DND-41 (cell line): Measurements from ENCODE around the gene GGCT.
A peak's percentile ranks its signal among the peaks of the same experiment; 100 is the strongest.

Experiments used
- ATAC-seq: fragments of 200-7000 bp; cut with Tn5 transposase; 3 replicates; pipeline ENCODE4 v1.9.1; 2021; ENCODE audit warnings: low read depth; ENCODE audit not compliant: insufficient read depth
- DNase-seq: peaks from one replicate; pipeline ENCODE4 v3.0.0-alpha.2; 2020
- H2AFZ ChIP-seq: 2 replicates; pipeline ENCODE4 v1.6.0; 2012; ENCODE audit warnings: low read depth, low read length
- H3K27ac ChIP-seq: 2 replicates; pipeline ENCODE4 v1.5.1; 2012; ENCODE audit warnings: low read length, inconsistent platforms
- H3K27me3 ChIP-seq: fragments of 200-600 bp; sonication (generic); 2 replicates; pipeline ENCODE4 v1.6.0; 2012; ENCODE audit warnings: low read length, mild to moderate bottlenecking, inconsistent platforms; ENCODE audit not compliant: insufficient read depth, poor library complexity
- H3K36me3 ChIP-seq: 2 replicates; pipeline ENCODE4 v1.5.1; 2012; ENCODE audit warnings: low read length, inconsistent platforms; ENCODE audit not compliant: insufficient read depth
- H3K4me1 ChIP-seq: 2 replicates; pipeline ENCODE4 v1.5.1; 2012; ENCODE audit warnings: mild to moderate bottlenecking, low read length; ENCODE audit not compliant: insufficient read depth
- H3K4me2 ChIP-seq: 2 replicates; pipeline ENCODE4 v1.6.0; 2012; ENCODE audit warnings: mild to moderate bottlenecking, moderate library complexity, low read length, inconsistent platforms; ENCODE audit not compliant: insufficient read depth
- H3K4me3 ChIP-seq, 2 experiments: fragments of 200-600 bp in 1 of 2; shearing (Covaris generic) in 1 of 2; 2 replicates each; pipeline ENCODE4 v1.5.1; 2012 to 2016; ENCODE audit warnings: inconsistent platforms in 2 of 2, low read length in 2 of 2, mild to moderate bottlenecking in 2 of 2, low read depth in 1 of 2, moderate library complexity in 1 of 2
- H3K79me2 ChIP-seq: 2 replicates; pipeline ENCODE4 v1.6.0; 2012; ENCODE audit warnings: low read length, inconsistent platforms; ENCODE audit not compliant: insufficient read depth
- H3K9ac ChIP-seq: 2 replicates; pipeline ENCODE4 v1.6.0; 2012; ENCODE audit warnings: low read depth, mild to moderate bottlenecking, inconsistent platforms, low read length, moderate library complexity
- H3K9me3 ChIP-seq: 2 replicates; pipeline ENCODE4 v1.5.1; 2012; ENCODE audit warnings: low read length, moderate library complexity, mild to moderate bottlenecking, inconsistent platforms; ENCODE audit not compliant: insufficient read depth, severe bottlenecking
- H4K20me1 ChIP-seq: 2 replicates; pipeline ENCODE4 v1.6.0; 2012; ENCODE audit warnings: low read length; ENCODE audit not compliant: insufficient read depth
- EZH2 ChIP-seq: IDR thresholded peaks from 3 replicates; pipeline ENCODE4 v1.6.1; 2012; ENCODE audit warnings: borderline replicate concordance, low read depth, mild to moderate bottlenecking, moderate library complexity, low read length, inconsistent platforms; ENCODE audit not compliant: severe bottlenecking
- TF ChIP-seq, protein P1 (sequence below): IDR thresholded peaks from 2 replicates; pipeline ENCODE4 v1.5.1; 2012; ENCODE audit warnings: borderline replicate concordance, low read length, moderate library complexity, mild to moderate bottlenecking; ENCODE audit not compliant: poor library complexity, severe bottlenecking; ENCODE audit errors: extremely low read depth

GGCT gene

GRCh38 chr7:30476459-30477145 is 28.0 kb downstream of the GGCT start:
- TF ChIP-seq EZH2, result no peak
- TF ChIP-seq, protein P1, sequence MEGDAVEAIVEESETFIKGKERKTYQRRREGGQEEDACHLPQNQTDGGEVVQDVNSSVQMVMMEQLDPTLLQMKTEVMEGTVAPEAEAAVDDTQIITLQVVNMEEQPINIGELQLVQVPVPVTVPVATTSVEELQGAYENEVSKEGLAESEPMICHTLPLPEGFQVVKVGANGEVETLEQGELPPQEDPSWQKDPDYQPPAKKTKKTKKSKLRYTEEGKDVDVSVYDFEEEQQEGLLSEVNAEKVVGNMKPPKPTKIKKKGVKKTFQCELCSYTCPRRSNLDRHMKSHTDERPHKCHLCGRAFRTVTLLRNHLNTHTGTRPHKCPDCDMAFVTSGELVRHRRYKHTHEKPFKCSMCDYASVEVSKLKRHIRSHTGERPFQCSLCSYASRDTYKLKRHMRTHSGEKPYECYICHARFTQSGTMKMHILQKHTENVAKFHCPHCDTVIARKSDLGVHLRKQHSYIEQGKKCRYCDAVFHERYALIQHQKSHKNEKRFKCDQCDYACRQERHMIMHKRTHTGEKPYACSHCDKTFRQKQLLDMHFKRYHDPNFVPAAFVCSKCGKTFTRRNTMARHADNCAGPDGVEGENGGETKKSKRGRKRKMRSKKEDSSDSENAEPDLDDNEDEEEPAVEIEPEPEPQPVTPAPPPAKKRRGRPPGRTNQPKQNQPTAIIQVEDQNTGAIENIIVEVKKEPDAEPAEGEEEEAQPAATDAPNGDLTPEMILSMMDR, result no peak
- Histone ChIP-seq H2AFZ (no peak overlapping the region), H3K9me3 (no peaks in the 10 kb centered on the region), H3K36me3 (peaks cover 11% of the 10 kb centered on the region), H3K27me3 (no peaks in the 10 kb centered on the region), H3K27ac (no peak overlapping the region), H3K4me3 (no peak overlapping the region), H4K20me1 (0 out of 2 replicates have a peak, but pooled peaks cover 5% of the 10 kb centered on the region), H3K9ac (peak overlapping the region; percentile 93; the same call in 1 of the 2 replicates), H3K4me1 (peaks cover 41% of the 10 kb centered on the region), H3K4me2 (peak overlapping the region; percentile 99), H3K79me2 (peaks cover 68% of the 10 kb centered on the region)
- ATAC-seq, result no peak
- DNase-seq, result no peak

GRCh38 chr7:30475580-30475979 is 29.0 kb downstream of the GGCT start:
- no peak overlapping the region for H3K4me3 ChIP-seq

DNA sequence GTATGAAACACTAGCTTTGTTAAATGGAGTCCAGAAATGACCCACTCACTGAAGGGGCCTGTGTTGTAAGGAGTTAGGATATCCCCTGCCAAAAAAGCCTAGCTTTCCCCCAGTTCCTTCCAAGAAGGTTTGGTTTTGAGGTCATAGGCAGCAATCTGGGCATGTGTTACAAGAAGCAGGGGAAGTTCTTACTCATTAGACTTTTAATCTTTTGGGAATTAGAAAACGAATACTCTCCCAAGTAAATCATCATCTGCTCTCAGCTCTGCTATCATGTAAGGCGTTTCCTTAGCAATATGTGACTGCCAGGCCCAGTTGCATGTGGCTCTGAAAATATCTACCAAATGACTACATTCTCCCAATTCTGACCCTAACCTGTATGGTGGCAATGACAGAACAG is 29.7 kb downstream of the GGCT start:
- H3K27me3 ChIP-seq, result no peaks in the 10 kb centered on the region
- no peak overlapping the region for H3K4me2 ChIP-seq
- TF ChIP-seq EZH2, result no peak
- TF ChIP-seq, protein P1, result no peak
- peaks cover 14% of the 10 kb centered on the region; the same call in 1 of the 2 replicates for H4K20me1 ChIP-seq
- peaks cover 17% of the 10 kb centered on the region for H3K36me3 ChIP-seq
- ATAC-seq, result no peak
- H3K9me3 ChIP-seq, result no peaks in the 10 kb centered on the region
- H3K4me1 ChIP-seq, result peaks cover 38% of the 10 kb centered on the region
- DNase-seq, result no peak
- no peak overlapping the region for H3K27ac ChIP-seq
- no peak overlapping the region for H3K4me3 ChIP-seq
- no peak overlapping the region for H2AFZ ChIP-seq
- peaks cover 81% of the 10 kb centered on the region for H3K79me2 ChIP-seq
- no peak overlapping the region for H3K9ac ChIP-seq

More at GRCh38 chr7:30475580-30475979, 29.0 kb downstream of the GGCT start:
- Histone ChIP-seq H3K4me1 (peaks cover 41% of the 10 kb centered on the region), H3K9me3 (no peaks in the 10 kb centered on the region), H3K4me2 (no peak overlapping the region), H3K79me2 (peaks cover 75% of the 10 kb centered on the region), H2AFZ (no peak overlapping the region), H3K27me3 (no peaks in the 10 kb centered on the region), H3K27ac (no peak overlapping the region), H4K20me1 (peaks cover 8% of the 10 kb centered on the region; the same call in 1 of the 2 replicates), H3K36me3 (peaks cover 11% of the 10 kb centered on the region), H3K9ac (no peak overlapping the region)
- ATAC-seq, result no peak
- no peak for DNase-seq
- no peak for TF ChIP-seq EZH2
- TF ChIP-seq, protein P1, result no peak
